Esophagus muscularis mucosa (tissue), 4 donors: Measurements from ENCODE around the gene FBXO2. TPM values are rescaled to one million over a fixed set of nuclear protein-coding genes. Genes with fewer than 3 reads are reported as not detected.

Experiments used
- DNase-seq: peaks from one replicate; pipeline ENCODE4 v3.0.0-alpha.2; 2017; ENCODE audit errors: extremely low spot score
- H3K27ac ChIP-seq, 4 donors: fragments of 200-600 bp; sonication (generic); replicated peaks in 1 of 4; 1 replicate in 3 of 4; 2 replicates in 1 of 4; pipeline ENCODE4 v1.5.1; 2016 to 2019; ENCODE audit warnings: mild to moderate bottlenecking in 1 of 4
- H3K27me3 ChIP-seq, 4 donors: fragments of 200-600 bp; sonication (generic); one replicate each; pipeline versions ENCODE4 v1.5.1 to v1.6.0; 2016 to 2019
- H3K36me3 ChIP-seq, 4 donors: fragments of 200-600 bp; sonication (generic); one replicate each; pipeline ENCODE4 v1.5.1; 2016 to 2019
- H3K4me1 ChIP-seq, 4 donors: fragments of 200-600 bp; sonication (generic); one replicate each; pipeline ENCODE4 v1.5.1; 2016 to 2019
- H3K4me3 ChIP-seq, 4 donors: fragments of 200-600 bp; sonication (generic); 1 replicate in 2 of 4; 2 replicates in 2 of 4; pipeline ENCODE4 v1.5.1; 2016 to 2019; ENCODE audit warnings: mild to moderate bottlenecking in 4 of 4, moderate library complexity in 1 of 4
- H3K9me3 ChIP-seq, 4 donors: fragments of 200-600 bp; sonication (generic); 1 replicate in 3 of 4; 2 replicates in 1 of 4; pipeline ENCODE4 v1.5.1; 2016 to 2019
- CTCF ChIP-seq, 3 experiments: fragments of 200-600 bp in 2 of 3; fragments of 450-650 bp in 1 of 3; sonication (generic) in 2 of 3; IDR thresholded peaks; one replicate each; pipeline ENCODE4 v1.5.1; 2017 to 2019; ENCODE audit warnings: antibody characterized with exemption in 3 of 3, mild to moderate bottlenecking in 2 of 3, moderate library complexity in 1 of 3
- EP300 ChIP-seq: sonication (generic); formaldehyde crosslinking; IDR thresholded peaks from one replicate; pipeline ENCODE4 v1.6.1; 2017; ENCODE audit warnings: antibody characterized with exemption
- POLR2A ChIP-seq: fragments of 450-650 bp; IDR thresholded peaks from one replicate; pipeline ENCODE4 v1.6.1; 2017; ENCODE audit warnings: antibody characterized with exemption, moderate library complexity, mild to moderate bottlenecking, low read depth
- POLR2AphosphoS5 ChIP-seq, 2 donors: sonication (generic); formaldehyde crosslinking; IDR thresholded peaks; one replicate each; pipeline ENCODE4 v1.6.1; 2017; ENCODE audit warnings: antibody characterized with exemption in 2 of 2
- WGBS: methylation state at CpG from one replicate; pipeline ENCODE4 v1.1.5; 2018; 5-methylcytosine and 5-hydroxymethylcytosine counted together
- intact Hi-C: fragments of 100-400 bp; cut with DNase I; formaldehyde crosslinking; loops from one replicate; pipeline ENCODE4 v1.15.1; 2023
- total RNA-seq, 4 donors: library from RNA; depleted of rRNA; stranded (reverse); fragments of >200 nt; gene quantifications; one replicate each; pipeline versions ENCODE4 v1.1.0 to v1.2.1, GENCODE V29; 2016

Gene FBXO2
- total RNA-seq, 4 donors from 2014 or later = 3.1 to 12.0 (median 8.3) TPM

GRCh38 chr1:11668516-11668915 is 14.3 kb upstream of the FBXO2 start:
- H3K9me3 ChIP-seq = no peaks in the 10 kb centered on the region
- H3K27ac ChIP-seq = no peak overlapping the region
- TF ChIP-seq POLR2A = no peak
- no peak for TF ChIP-seq EP300
- TF ChIP-seq CTCF (IDR thresholded peaks at IDR 0.05) = no peak
- no peak for TF ChIP-seq POLR2AphosphoS5 (IDR thresholded peaks at IDR 0.05)
- intact Hi-C loops = no loop called here
- WGBS = 91% methylated on average over 14 of the region's 14 CpGs
- H3K4me1 ChIP-seq = peaks cover 4 to 18% (median 10%) of the 10 kb centered on the region in 4 donors
- DNase-seq = no peak
- no peak overlapping the region for H3K4me3 ChIP-seq
- no peaks in the 10 kb centered on the region for H3K27me3 ChIP-seq
- peaks cover 5 to 51% (median 37%) of the 10 kb centered on the region in 4 donors for H3K36me3 ChIP-seq

DNA sequence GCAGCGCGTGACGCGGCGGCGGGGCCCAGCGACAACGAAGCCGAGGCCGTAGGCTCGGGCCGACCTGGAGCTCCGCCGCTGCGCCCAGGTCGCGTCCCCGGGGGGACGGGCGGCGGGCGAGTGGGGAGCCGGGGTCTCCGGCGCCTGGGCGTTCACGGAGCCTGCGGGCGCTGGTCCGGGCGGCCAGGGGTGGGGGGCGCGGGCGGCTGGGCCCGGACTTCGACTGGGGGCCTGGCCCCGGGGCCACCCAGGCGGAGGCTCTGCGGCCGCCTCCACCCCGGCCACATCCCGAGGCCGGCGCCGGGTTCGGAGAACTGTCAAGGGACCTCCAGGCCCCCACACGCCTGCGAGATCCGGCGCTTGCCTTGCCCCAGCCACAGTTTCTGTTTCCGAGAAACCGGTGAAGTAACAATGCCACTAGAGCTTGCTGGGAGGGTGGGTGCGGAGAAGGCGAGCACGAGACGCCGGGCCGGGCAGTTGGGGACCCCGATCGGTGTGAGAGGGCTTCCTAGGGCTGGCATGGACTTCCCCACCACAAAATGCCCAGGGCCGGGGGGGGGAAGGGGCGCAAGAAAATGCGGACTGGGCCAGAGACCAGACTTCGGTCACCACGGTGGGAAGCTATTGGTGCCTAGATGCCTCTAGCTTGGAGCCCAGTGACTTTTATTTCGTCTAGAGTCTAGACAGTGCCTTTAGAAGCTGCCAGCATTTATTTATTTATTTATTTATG is 10.3 kb upstream of the FBXO2 start:
- no peak for DNase-seq
- intact Hi-C loops = no loop called here
- Histone ChIP-seq H3K9me3 (no peaks in the 10 kb centered on the region), H3K27ac (peak overlapping the region; percentile 83 to 90 (median 88)), H3K4me1 (peaks cover 4 to 18% (median 11%) of the 10 kb centered on the region in 4 donors), H3K36me3 (peaks cover 14 to 43% (median 31%) of the 10 kb centered on the region in 4 donors), H3K27me3 (no peaks in the 10 kb centered on the region), H3K4me3 (peak overlapping the region; percentile 67 to 87 (median 70))
- under 1% methylated on average over 26 of the region's 66 CpGs for WGBS
- peak in 1 of 2 donors; percentile 17 for TF ChIP-seq POLR2AphosphoS5 (IDR thresholded peaks at IDR 0.05)
- TF ChIP-seq POLR2A = no peak

- Histone ChIP-seq H3K27ac (no peak overlapping the region), H3K4me3 (no peak overlapping the region), H3K27me3 (no peaks in the 10 kb centered on the region), H3K36me3 (peaks cover 8 to 58% (median 37%) of the 10 kb centered on the region in 4 donors), H3K9me3 (no peaks in the 10 kb centered on the region), H3K4me1 (peaks cover 4 to 14% (median 11%) of the 10 kb centered on the region in 4 donors)
- no peak for DNase-seq
- TF ChIP-seq EP300 (no peak), CTCF (IDR thresholded peaks at IDR 0.05) (no peak), POLR2AphosphoS5 (IDR thresholded peaks at IDR 0.05) (no peak), POLR2A (no peak)
- intact Hi-C loops = no loop called here
- 96% methylated on average over 17 of the region's 17 CpGs for WGBS
Measured at GRCh38 chr1:11661103-11661502, 6.9 kb upstream of the FBXO2 start.

DNA sequence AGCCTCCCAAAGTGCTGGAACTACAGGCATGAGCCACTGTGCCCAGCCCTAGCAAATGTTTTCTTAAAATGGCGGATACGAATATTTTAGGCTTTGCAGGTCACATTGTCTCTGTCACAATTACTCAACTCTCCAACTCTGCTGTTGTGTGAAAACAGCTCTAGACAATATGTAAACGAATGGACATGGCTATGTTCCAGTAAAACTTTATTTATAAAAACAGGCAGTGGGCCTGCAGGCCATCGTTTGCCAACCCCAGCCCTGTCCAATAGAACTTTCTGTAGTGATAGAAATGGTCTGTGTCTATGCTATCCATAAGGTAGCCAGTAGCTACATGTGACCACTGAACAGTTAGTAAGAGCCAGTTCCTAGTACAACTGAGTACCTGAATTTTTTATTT is 5.5 kb upstream of the FBXO2 start:
- no peak overlapping the region for H3K4me3 ChIP-seq
- no peaks in the 10 kb centered on the region for H3K9me3 ChIP-seq
- WGBS = 82% methylated on average over 4 of the region's 4 CpGs
- no peak for TF ChIP-seq POLR2A
- no peak for TF ChIP-seq POLR2AphosphoS5 (IDR thresholded peaks at IDR 0.05)
- intact Hi-C loops = loop anchor here (5.0 kb wide), 1 partner anchor 148 kb away; the partner anchor contains the start of genes CLCN6 and MTHFR
- H3K4me1 ChIP-seq = peaks cover 13 to 22% (median 21%) of the 10 kb centered on the region in 4 donors
- H3K36me3 ChIP-seq = peaks cover 8 to 58% (median 37%) of the 10 kb centered on the region in 4 donors
- H3K27ac ChIP-seq = no peak overlapping the region
- H3K27me3 ChIP-seq = no peaks in the 10 kb centered on the region
- no peak for DNase-seq

GRCh38 chr1:11658542-11658941 is 4.3 kb upstream of the FBXO2 start:
- no peaks in the 10 kb centered on the region for H3K27me3 ChIP-seq
- H3K9me3 ChIP-seq = no peaks in the 10 kb centered on the region
- no peak overlapping the region for H3K27ac ChIP-seq
- no peak overlapping the region for H3K4me3 ChIP-seq
- H3K4me1 ChIP-seq = peaks cover 15 to 25% (median 24%) of the 10 kb centered on the region in 4 donors
- DNase-seq = no peak
- WGBS = 90% methylated on average over 7 of the region's 23 CpGs
- TF ChIP-seq POLR2A (no peak), POLR2AphosphoS5 (IDR thresholded peaks at IDR 0.05) (no peak), EP300 (no peak), CTCF (IDR thresholded peaks at IDR 0.05) (no peak)
- peaks cover 8 to 58% (median 37%) of the 10 kb centered on the region in 4 donors for H3K36me3 ChIP-seq
- intact Hi-C loops = loop anchor here (5.0 kb wide), 1 partner anchor 149 kb away; the partner anchor contains the start of genes CLCN6 and MTHFR
